Stimulated activated naive B cell treated with anti-CD40 and anti-IgM and Interleukin-4, amounts not matched to agents 10 μg/mL and 1 μg/mL and 100 μg/mL, for 72 hours (primary cell): ENCODE results near the gene NUDT15.
A peak's percentile ranks its signal among the peaks of the same experiment; 100 is the strongest.

Experiments
- ATAC-seq, 2 donors: fragments of 150-1000 bp; cut with Tn5 transposase; replicated peaks; 2 replicates each; pipeline ENCODE4 v1.10.0; 2021; ENCODE audit warnings: moderate library complexity in 1 of 2
- DNase-seq: peaks from one replicate; pipeline ENCODE4 v3.0.0; 2021
- H3K27ac Mint-ChIP-seq: one replicate; pipeline ENCODE4 v1.8.0; 2022; ENCODE audit warnings: mild to moderate bottlenecking, mixed read lengths
- H3K27me3 Mint-ChIP-seq, 2 donors: one replicate each; pipeline ENCODE4 v1.8.0; 2022; ENCODE audit warnings: mixed read lengths in 2 of 2
- H3K36me3 Mint-ChIP-seq, 2 donors: one replicate each; pipeline ENCODE4 v1.8.0; 2022; ENCODE audit warnings: mixed read lengths in 2 of 2, mild to moderate bottlenecking in 1 of 2
- H3K4me1 Mint-ChIP-seq, 2 donors: one replicate each; pipeline ENCODE4 v1.8.0; 2022; ENCODE audit warnings: mixed read lengths in 2 of 2, mild to moderate bottlenecking in 1 of 2
- H3K4me3 Mint-ChIP-seq, 2 donors: one replicate each; pipeline ENCODE4 v1.8.0; 2022; ENCODE audit warnings: mild to moderate bottlenecking in 2 of 2, mixed read lengths in 2 of 2, moderate library complexity in 1 of 2
- H3K9me3 Mint-ChIP-seq, 2 donors: one replicate each; pipeline ENCODE4 v1.8.0; 2022; ENCODE audit warnings: mixed read lengths in 2 of 2, mild to moderate bottlenecking in 1 of 2

NUDT15 gene

DNA sequence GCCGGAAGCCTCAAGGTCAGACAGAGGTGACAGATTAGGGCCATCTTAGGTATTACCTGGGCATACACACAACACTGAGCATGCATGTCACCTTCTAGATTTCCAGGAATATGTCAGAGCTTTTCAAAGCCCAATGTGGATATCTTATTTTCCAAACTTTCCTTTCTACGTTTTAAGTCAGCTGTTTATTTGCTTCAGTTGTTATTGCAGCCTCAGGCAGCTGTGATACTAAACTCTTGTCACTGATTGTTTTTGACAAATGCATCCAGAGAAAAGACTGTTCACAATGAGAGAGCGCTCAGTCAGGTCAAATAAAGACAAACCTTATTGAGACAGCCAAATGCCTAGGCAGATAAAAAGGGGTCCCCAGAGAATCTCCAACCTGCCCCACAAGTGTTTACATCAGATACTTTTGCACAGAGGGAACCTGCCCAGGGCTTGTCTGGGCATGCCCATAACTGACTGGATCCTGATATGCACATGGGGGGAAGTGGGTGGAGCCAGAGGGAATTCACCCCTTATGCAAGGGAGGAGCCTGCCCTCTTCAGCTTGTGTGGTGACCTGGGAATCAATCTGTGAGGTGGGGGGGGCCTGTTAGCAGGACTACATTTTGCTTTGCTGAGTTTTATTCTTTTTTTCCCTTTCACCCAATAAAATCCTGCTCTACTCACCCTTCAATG is 28.9 kb downstream of the NUDT15 start:
- Mint-ChIP-seq H3K4me3 (no peak overlapping the region), H3K4me1 (peaks cover 2 to 4% of the 10 kb centered on the region in 2 donors), H3K27ac (no peak overlapping the region), H3K9me3 (peaks cover 4 to 7% of the 10 kb centered on the region in 2 donors), H3K36me3 (peaks cover 59 to 72% of the 10 kb centered on the region in 2 donors), H3K27me3 (no peaks in the 10 kb centered on the region)
- DNase-seq (no peak), ATAC-seq (peak; percentile 34 to 46)

DNA sequence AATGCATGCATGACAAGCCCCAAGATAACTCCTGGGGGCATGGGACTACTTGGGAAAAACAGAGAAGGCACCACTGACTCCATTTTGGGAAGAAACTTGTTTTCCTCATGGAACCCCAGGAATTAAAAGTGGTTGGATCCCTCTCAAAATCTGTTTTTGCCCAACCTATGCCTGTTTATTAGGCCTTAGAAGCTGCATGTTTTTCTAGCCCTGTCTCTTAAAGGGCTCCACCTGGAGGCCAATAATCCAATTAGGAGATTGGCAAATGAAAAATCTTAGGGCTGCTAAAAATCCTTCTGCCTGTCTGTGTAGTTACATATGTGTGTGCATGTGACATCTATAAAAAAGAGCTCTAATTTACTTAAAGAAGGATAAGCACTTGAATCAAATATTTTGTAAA is 30.5 kb downstream of the NUDT15 start:
- Mint-ChIP-seq H3K36me3 (peaks cover 69 to 76% of the 10 kb centered on the region in 2 donors), H3K27me3 (no peaks in the 10 kb centered on the region), H3K27ac (no peak overlapping the region), H3K9me3 (peaks cover 4 to 9% of the 10 kb centered on the region in 2 donors), H3K4me3 (no peak overlapping the region), H3K4me1 (peaks cover 2 to 4% of the 10 kb centered on the region in 2 donors)
- ATAC-seq: no peak
- no peak for DNase-seq

DNA sequence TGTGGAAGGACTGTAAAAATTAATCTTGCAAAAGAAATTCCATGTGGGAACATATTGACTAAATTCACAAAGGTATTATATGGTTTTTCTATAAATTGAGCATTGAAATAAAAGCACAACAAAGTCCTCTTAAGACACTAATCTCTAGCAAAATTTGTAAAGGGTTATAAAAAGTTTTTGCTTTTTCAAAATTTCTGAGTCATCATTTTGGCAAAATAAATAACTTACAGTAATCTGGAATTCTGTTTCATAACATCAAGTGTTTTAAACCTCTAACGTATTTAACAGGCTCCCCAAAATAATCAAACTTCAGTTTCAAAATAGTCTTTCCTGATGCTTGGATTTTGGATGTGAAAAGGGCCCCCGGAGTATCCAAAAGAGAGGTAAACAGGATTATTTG is 31.4 kb downstream of the NUDT15 start:
- Mint-ChIP-seq H3K9me3 (peaks cover 4 to 9% of the 10 kb centered on the region in 2 donors), H3K4me1 (peaks cover 2 to 4% of the 10 kb centered on the region in 2 donors), H3K36me3 (peaks cover 75 to 84% of the 10 kb centered on the region in 2 donors)

DNA sequence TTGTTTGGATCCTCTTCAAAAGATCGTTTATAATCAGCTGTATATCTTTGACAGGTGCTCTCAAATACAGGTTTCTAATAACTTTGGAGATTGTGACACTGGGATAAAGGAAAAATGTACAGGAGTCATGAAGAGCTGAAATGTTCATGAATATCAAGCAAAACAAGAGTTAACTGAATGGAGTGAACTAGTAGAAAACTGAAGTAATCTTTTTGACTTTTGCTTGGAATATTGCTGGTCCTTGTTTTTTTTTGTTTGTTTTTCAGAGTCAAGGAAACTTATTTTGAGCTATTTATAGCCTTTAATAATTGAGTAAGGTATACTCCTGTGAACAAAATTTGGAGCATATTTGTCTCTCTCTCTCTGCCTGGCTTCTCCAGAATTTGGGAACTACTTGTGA is 32.0 kb downstream of the NUDT15 start:
- DNase-seq (no peak), ATAC-seq (no peak)
- Mint-ChIP-seq H3K36me3 (peaks cover 79 to 88% of the 10 kb centered on the region in 2 donors), H3K9me3 (peaks cover 4 to 9% of the 10 kb centered on the region in 2 donors), H3K27me3 (no peaks in the 10 kb centered on the region), H3K4me3 (no peak overlapping the region), H3K4me1 (peaks cover 2 to 4% of the 10 kb centered on the region in 2 donors), H3K27ac (no peak overlapping the region)

More for the DNA sequence above, 31.4 kb downstream of the NUDT15 start:
- ATAC-seq (no peak), DNase-seq (no peak)
- no peak overlapping the region for H3K27ac Mint-ChIP-seq
- H3K27me3 Mint-ChIP-seq: no peaks in the 10 kb centered on the region
- no peak overlapping the region for H3K4me3 Mint-ChIP-seq

DNA sequence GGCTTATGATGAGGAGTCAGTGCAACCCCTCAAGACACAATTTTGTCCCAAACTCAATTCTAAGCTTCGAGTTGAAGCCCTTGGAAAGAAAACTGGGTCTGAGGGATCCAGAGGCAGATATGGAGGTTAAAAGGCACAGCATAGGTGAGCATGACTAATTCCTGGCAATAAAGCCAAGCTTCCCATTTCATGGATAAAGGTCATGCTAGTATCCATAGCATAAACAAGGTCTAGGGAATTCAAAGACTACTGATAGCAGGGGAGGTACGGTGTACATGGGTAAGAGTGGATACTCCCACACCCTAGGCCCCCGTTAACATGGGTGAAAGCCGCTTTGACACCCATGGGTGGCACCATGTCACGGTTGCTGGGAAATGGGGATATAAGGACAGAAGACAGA is 33.4 kb downstream of the NUDT15 start:
- Mint-ChIP-seq H3K4me1 (no peaks in the 10 kb centered on the region), H3K9me3 (peaks cover 4 to 9% of the 10 kb centered on the region in 2 donors), H3K27ac (no peak overlapping the region), H3K36me3 (peaks cover 84 to 93% of the 10 kb centered on the region in 2 donors), H3K4me3 (no peak overlapping the region), H3K27me3 (no peaks in the 10 kb centered on the region)
- ATAC-seq: no peak
- DNase-seq: no peak

DNA sequence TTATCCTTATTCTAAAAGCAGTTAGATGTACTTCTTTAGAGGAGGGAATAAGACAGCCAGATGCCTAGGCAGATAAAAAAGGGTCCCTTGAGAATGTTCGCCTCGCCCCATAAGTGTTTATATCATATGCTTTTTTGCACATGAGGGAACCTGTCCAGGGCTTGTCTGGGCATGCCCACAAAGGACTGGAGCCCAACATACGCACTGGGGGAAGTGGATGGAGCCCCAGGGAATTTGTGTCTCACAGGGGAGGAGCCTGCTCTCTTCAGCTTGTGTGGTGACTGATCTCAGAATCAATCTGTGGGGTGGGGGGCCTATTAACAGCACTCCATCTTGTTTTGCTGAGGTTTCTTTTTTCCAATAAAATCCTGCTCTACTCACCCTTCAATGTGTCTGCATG is 34.8 kb downstream of the NUDT15 start:
- Mint-ChIP-seq H3K9me3 (peaks cover 4 to 9% of the 10 kb centered on the region in 2 donors), H3K36me3 (peaks cover 78 to 88% of the 10 kb centered on the region in 2 donors), H3K27ac (no peak overlapping the region), H3K27me3 (no peaks in the 10 kb centered on the region), H3K4me3 (no peak overlapping the region), H3K4me1 (no peaks in the 10 kb centered on the region)
- ATAC-seq: no peak
- no peak for DNase-seq

DNA sequence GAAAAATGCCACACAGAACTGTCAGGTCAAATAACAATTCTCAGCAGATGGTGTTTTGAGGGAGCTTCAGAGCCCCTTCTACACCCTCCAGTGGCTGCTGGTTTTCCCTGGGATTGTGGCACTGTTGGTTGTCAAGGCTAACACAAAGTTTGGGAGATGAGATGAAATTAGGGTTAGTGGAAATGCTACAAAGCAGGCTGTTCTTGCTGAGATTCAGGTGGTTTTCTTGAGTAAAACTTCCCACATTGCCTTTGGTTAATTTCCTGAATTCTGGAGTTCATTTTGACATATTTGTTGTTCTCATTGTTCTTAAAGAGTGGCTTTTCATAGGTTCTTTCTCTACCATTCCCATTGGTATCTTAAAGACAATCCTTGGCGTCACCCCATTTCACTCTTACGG is 35.3 kb downstream of the NUDT15 start:
- no peaks in the 10 kb centered on the region for H3K4me1 Mint-ChIP-seq
- no peak overlapping the region for H3K4me3 Mint-ChIP-seq
- H3K27ac Mint-ChIP-seq: no peak overlapping the region
- H3K27me3 Mint-ChIP-seq: no peaks in the 10 kb centered on the region
- ATAC-seq (no peak), DNase-seq (no peak)
- peaks cover 74 to 85% of the 10 kb centered on the region in 2 donors for H3K36me3 Mint-ChIP-seq
- peaks cover 4 to 9% of the 10 kb centered on the region in 2 donors for H3K9me3 Mint-ChIP-seq

DNA sequence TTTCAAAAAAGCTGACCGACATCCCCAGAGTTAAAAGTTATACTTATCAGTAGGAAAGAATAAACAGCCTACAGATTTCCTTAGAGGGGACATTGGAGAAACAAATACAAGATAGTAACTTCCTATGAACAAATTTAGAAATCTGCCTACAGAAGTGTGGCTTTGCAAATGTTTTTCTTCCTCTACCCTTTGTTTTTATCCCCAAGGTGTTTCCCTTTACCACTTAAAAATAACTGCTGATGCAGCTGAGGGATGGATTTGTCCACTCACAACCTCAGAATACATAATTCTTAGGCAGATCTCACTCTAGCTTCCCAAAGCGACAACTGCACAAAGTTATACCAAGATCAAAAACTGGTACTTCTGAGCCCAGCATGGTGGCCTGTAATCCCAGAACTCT is 36.5 kb downstream of the NUDT15 start:
- peaks cover 6 to 11% of the 10 kb centered on the region in 2 donors for H3K4me1 Mint-ChIP-seq
- H3K9me3 Mint-ChIP-seq: peaks cover 4 to 7% of the 10 kb centered on the region in 2 donors
- peaks cover 68 to 88% of the 10 kb centered on the region in 2 donors for H3K36me3 Mint-ChIP-seq
- DNase-seq (no peak), ATAC-seq (no peak)
- H3K27me3 Mint-ChIP-seq: no peaks in the 10 kb centered on the region
- H3K27ac Mint-ChIP-seq: no peak overlapping the region
- H3K4me3 Mint-ChIP-seq: no peak overlapping the region

DNA sequence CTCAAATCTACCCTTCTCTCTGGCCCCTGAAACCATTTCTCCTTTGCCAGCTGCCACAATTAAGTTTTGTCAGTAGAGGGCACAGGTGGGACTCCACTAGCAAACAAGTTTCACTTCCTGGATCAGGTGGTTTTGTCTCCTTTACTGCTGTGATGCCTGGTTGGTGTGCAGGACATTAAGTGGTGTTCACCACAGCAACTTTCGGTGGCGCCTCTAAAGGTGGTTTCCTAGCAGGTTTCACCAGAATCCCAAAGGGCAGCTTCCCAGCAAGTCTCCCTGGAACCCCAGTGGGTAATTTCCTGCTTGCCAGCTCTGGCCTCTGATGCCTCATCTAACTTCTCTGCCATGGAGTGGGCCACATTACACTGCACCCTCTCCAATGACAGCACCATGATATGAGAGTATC is 40.7 kb downstream of the NUDT15 start:
- H3K36me3 Mint-ChIP-seq: peaks cover 46 to 70% of the 10 kb centered on the region in 2 donors
- H3K27ac Mint-ChIP-seq: peak overlapping the region; percentile 56
- ATAC-seq (peak; percentile 100), DNase-seq (peak; percentile 65)
- H3K9me3 Mint-ChIP-seq: no peaks in the 10 kb centered on the region
- H3K4me1 Mint-ChIP-seq: peaks cover 6 to 11% of the 10 kb centered on the region in 2 donors
- no peaks in the 10 kb centered on the region for H3K27me3 Mint-ChIP-seq
- H3K4me3 Mint-ChIP-seq: no peak overlapping the region

DNA sequence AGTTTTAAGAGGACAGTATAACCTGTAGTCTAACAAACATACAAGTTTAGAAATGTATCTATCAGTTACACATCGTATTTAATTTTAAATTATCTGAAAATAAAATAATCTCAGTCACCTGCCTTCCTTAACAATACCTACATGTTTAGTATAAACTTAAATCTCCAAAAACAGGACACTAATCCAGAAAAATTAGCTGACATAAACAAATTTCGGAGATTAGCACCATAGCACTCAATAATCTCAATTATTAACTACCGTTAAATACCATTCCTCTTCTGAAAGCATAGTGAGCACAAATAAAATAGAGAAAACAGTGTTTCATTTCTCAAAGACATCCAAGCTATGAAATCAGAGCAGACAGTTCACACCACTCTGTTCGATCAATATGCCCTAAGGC is 44.2 kb downstream of the NUDT15 start:
- H3K27ac Mint-ChIP-seq: no peak overlapping the region
- H3K4me3 Mint-ChIP-seq: no peak overlapping the region
- H3K9me3 Mint-ChIP-seq: no peaks in the 10 kb centered on the region
- ATAC-seq (no peak), DNase-seq (no peak)
- H3K4me1 Mint-ChIP-seq: peaks cover 6 to 11% of the 10 kb centered on the region in 2 donors
- H3K36me3 Mint-ChIP-seq: peaks cover 28 to 49% of the 10 kb centered on the region in 2 donors
- H3K27me3 Mint-ChIP-seq: no peaks in the 10 kb centered on the region

DNA sequence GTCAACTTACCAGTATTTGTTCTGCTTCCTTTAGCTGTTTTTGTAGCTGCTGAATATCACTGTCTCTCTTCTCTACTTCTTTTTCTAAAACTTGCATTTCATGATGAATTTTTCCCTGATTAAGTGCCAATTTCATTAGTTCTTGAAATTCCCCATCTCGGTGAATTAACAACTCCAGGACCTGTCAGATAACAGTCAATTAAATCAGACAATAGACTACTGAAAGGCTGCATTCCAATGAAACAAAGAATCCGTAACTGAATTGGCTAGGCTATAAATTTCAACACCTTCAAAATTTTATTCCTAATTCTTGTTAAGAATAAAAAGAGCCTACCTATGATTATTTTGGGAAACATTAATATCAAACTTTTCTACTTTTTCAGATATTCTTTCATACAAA is 48.7 kb downstream of the NUDT15 start:
- Mint-ChIP-seq H3K27me3 (no peaks in the 10 kb centered on the region), H3K4me1 (peaks cover 3 to 12% of the 10 kb centered on the region in 2 donors), H3K9me3 (no peaks in the 10 kb centered on the region), H3K36me3 (peaks cover 12 to 14% of the 10 kb centered on the region in 2 donors), H3K27ac (no peak overlapping the region), H3K4me3 (no peak overlapping the region)
- DNase-seq (no peak), ATAC-seq (no peak)

DNA sequence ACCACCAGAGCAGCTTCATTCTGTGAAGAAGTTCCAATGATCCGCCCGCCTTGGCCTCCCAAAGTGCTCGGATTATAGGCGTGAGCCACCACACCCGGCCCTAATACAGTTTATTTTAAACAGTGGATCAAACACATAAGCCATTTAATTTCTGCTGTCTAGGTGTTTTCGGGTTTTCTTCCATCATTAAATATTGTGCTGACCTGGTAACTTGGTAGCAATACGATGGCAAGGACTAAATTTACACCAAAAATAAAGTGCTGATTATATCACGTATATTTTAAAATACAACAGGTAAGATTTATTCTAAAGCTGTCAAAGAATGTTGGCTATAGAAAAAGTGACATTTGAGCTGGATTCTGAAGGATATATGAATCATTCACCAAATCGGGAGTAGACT is 56.1 kb downstream of the NUDT15 start:
- H3K27ac Mint-ChIP-seq: no peak overlapping the region
- no peak for ATAC-seq

DNA sequence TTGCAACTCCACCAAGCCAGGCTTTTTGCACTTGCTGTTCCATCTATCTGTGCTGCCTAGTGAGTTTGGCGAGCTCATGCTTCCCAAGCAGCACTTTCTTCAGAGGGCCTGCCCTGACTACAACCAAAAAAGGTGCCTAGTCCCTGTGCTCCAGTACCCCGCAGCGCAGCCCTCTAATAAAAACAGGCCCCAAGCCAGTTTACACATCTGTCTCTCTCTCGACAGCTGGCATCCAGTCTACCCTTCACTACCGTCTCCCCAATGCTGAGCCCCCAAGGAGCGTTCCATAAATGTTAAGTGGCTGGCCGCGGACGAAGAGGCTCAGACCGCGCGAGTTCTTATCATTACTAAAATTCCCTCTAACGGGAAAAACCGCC is 56.9 kb downstream of the NUDT15 start:
- peaks cover 0 to 4% of the 10 kb centered on the region in 2 donors for H3K9me3 Mint-ChIP-seq
- H3K4me3 Mint-ChIP-seq: peak overlapping the region; percentile 90 to 96
- H3K27ac Mint-ChIP-seq: peak overlapping the region; percentile 97
- peaks cover 19 to 39% of the 10 kb centered on the region in 2 donors for H3K4me1 Mint-ChIP-seq
- H3K36me3 Mint-ChIP-seq: peaks cover 8 to 13% of the 10 kb centered on the region in 2 donors
- peaks cover 0 to 11% of the 10 kb centered on the region in 2 donors for H3K27me3 Mint-ChIP-seq
- DNase-seq (no peak), ATAC-seq (peak; percentile 31 to 47)

More for the DNA sequence above, 56.1 kb downstream of the NUDT15 start:
- Mint-ChIP-seq H3K36me3 (peaks cover 8 to 13% of the 10 kb centered on the region in 2 donors), H3K9me3 (peaks cover 0 to 4% of the 10 kb centered on the region in 2 donors), H3K4me1 (peaks cover 22 to 44% of the 10 kb centered on the region in 2 donors), H3K4me3 (peak overlapping the region; percentile 90 to 96), H3K27me3 (peaks cover 0 to 3% of the 10 kb centered on the region in 2 donors)
- no peak for DNase-seq

DNA sequence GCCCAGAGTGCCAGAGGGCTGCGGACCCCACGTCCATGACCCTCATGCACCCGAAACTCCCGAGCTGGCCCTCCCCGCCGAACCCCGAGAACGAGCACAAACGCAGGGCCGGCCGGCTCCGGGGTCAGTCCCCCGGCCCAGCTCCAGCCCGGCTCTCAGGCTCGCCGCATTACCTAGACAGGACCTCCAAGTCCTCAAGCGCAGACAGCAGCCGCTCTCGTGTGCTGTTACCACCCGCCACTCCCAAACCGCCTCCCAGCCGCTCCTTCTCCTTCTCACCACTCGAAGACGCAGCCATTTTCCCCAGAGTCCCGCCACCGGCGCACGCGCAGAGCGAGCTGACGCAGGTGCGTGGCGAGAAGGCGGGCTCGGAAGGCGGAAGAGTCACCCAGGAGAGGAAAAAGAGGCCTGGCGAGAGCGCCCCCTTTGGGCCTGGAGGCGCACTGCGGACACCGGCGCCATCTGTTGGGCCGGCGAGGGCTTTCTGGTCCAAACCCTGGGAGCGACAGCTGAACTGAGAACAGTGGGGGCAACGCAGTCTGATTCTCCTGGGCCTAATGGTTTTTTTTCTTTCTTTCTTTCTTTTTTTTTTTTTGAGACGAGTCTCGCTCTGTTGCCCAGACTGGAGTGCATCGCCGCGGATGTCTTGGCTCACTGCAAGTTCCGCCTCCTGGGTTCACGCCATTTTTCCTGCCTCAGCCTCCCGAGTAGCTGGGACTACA is 57.4 kb downstream of the NUDT15 start, which contains the start of gene MED4:
Gene MED4 (minus strand): TSS at position 324 of the 722 bp plus-strand sequence. CDS start 26 bp downstream, at position 298.
- ATAC-seq (peak; percentile 96 to 97), DNase-seq (peak; percentile 96)
- peak within 1 kb of the TSS; percentile 90 to 96 for H3K4me3 Mint-ChIP-seq
- peaks cover 6 to 13% of the 10 kb centered on the region in 2 donors for H3K36me3 Mint-ChIP-seq
- H3K27me3 Mint-ChIP-seq: peaks cover 0 to 11% of the 10 kb centered on the region in 2 donors
- peak within 1 kb of the TSS; percentile 97 for H3K27ac Mint-ChIP-seq
- peaks cover 19 to 34% of the 10 kb centered on the region in 2 donors for H3K4me1 Mint-ChIP-seq
- H3K9me3 Mint-ChIP-seq: peaks cover 0 to 4% of the 10 kb centered on the region in 2 donors
